AG08396 (cell line): ENCODE data around the gene HPGDS.

Experiments
- DNase-seq: peaks from one replicate; pipeline ENCODE4 v3.0.0; 2012; ENCODE audit warnings: low spot score, mixed read lengths

Gene HPGDS

GRCh38 chr4:94253036-94253435, 89.6 kb downstream of the HPGDS start:
- DNase-seq: no peak

GRCh38 chr4:94251094-94251493, 91.5 kb downstream of the HPGDS start:
- DNase-seq: no peak
